NCI-H2227 treated with DMSO at 0.1 percent for 48 hours (cell line): Measurements from ENCODE around the gene CTIF.

ENCODE experiments used
- DNase-seq: peaks from one replicate; lab custom pipeline; 2025; lab: John Stamatoyannopoulos, UW

Gene CTIF

DNA sequence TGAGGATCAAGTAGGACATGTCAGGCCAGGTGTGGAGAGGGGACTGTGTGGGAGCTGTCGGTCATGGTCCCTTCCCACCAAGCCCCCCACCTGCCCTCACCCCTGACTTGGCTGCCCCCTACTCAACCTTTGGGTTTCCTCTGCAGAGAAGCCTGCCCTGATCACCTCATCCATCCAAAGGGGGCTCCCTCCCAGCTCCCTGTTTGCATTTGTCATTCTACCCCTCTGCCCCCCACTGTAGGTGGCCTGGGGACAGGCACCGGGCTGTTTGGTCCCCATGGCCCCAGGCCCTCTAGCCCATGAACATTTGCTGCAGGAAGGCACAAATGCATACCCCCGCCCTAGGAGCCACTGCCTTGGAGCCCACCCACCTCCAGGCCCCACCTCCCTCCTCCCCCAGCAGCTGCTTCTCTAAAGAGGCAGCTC, 296.9 kb downstream of the CTIF start:
- no peak for DNase-seq

DNA sequence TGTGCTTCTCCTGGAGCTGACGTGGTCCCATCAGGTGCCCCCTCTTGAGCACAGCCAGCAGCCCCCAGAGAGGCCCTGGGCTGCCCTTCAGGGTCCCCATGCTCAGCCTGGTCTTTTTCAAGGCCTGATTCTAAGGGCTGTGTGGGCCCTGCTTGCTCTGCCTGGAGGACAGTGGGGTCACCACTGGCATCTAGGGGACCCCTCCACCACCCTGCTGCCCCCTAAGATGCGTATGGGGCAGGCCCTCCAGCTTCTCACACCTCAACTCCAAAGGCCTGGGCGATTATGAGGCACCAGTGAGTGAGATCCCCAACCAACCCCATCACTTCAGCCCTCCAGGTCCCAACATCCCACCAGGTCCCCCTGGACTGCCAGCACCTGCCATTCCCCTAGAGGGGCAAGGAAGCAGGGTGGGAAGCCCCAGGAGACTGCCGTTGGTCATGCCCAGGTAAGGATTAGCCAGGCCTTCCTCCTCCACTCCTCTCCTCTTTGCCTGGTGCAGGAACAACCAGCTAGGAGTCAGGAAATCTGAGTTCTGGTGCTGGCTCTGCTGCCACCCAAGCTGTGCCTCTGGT, 297.5 kb downstream of the CTIF start:
- no peak for DNase-seq

GRCh38 chr18:48836806-48837615, 298.2 kb downstream of the CTIF start:
- DNase-seq, result no peak

- no peak for DNase-seq
These were observed 298.8 kb downstream of the CTIF start for GRCh38 chr18:48837676-48838075.

DNA sequence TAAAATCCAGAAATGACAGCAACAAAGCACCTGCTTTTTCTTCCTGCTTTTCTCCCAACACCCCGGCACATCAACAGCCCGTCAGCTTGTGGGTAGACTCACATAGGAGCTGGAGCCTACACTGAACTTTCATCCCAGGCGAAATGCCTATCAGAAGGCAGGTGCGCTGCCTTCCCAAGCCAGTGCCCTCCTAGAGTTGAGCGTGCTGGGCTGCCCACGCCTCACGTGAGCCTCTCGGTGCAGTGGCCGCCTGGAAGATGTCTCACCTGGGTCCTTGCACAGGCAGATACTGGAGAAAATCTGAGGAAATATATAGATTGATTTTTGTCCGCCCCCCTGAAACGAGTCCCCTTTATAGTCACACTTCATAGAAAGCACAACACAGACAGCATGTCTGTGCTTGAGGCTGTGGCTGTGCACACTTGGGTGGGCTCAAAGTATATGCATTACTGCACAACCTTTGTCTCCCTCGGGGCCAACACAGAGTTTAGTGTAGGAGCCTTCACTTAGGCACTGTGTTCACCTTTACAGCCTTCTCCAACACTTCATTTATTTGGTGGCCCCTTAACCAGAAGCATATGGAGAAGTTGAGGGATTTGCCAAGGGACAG, 299.4 kb downstream of the CTIF start:
- no peak for DNase-seq

- no peak for DNase-seq
These were observed 300.3 kb downstream of the CTIF start for GRCh38 chr18:48838921-48839818.

GRCh38 chr18:48839819-48840490, 301.1 kb downstream of the CTIF start:
- no peak for DNase-seq

DNA sequence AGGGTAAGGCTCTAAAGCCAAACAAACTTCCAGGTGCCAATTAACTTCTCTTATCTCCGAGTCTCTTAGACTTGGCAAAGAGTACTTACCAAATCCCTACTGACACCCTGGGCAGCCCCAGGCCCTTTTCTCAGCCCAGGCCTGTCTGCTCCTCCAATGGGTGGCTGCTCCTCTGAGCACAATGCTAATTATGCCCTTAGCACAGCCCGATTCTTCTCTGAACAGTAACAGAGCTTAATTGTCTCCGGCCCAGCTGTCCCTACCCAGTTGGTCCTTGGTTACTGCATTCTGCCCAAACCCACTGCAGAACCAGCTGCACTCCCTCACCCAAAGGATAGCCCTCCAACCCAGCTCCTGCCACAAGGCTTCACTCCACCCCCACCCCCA, 301.7 kb downstream of the CTIF start:
- DNase-seq, result peak; percentile 14

DNA sequence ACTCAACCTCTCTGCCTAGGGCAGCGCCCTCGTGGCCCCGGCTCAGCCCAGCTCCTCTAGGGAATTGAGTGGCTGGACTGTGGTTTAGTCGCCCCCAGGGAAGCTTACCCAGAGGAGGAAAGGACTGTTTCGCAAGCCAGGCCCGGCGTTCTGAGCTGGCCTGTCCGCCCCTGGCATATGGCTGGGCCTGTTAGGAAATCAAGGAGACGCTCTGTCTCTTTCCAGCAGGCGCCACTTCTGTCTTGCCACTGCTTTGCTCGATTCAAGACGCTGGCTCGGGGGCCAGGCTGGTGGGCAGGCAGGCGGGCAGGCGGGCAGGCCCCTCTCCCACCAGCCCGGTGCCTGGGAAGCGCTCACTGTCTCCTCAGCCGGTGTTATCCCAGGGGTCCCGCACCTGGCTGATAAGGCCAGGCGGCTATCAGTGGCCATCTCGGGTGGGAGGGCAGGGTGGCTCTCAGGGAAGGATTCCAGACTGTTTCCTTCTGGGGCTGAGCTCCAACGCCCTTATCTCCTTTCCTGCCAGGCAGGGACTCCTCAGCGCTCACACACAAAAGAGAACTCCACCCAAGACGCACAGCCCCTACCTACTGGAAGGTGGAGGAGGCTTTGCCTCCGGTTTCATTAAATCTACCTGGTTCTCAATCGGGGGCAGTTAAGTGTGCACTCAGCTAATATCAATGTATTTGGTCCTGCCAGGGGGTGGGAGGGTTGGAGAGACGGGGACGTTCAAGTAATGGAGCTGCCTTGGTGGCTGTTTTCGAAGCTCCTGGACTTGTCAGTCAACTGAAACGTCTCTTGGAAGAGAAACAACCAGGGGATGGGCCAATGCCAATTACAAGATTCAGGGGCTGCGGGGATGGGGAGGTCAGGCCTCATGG, 302.8 kb downstream of the CTIF start:
- DNase-seq, result no peak

- no peak for DNase-seq
These were observed 303.6 kb downstream of the CTIF start for GRCh38 chr18:48842259-48843061.

- DNase-seq, result no peak
These were observed 304.3 kb downstream of the CTIF start for GRCh38 chr18:48843162-48843561.

GRCh38 chr18:48843596-48843995, 304.8 kb downstream of the CTIF start:
- no peak for DNase-seq

DNA sequence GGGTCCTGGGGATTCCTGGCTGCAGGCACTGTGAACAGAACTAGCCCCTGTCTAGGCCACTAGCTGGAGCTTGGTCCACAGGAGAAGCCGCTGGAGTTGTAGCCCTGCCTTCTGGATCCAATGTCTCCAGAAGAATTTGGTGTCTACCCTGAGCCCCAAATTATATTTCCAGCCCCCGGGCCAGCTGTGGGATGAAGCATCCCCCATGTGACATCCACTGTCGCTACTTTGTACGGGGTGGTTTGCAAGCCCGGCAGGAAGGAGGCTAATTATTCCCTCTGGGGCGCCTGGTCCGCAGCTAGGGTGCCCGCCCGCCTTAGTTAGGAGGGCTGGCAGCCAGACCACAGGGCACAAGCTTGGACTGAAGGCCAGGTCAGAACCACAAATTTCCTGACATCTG, 305.4 kb downstream of the CTIF start:
- DNase-seq, result no peak

GRCh38 chr18:48845174-48845573, 306.3 kb downstream of the CTIF start:
- no peak for DNase-seq

- DNase-seq, result no peak
These were observed 307.6 kb downstream of the CTIF start for GRCh38 chr18:48846423-48846932.

GRCh38 chr18:48847807-48848486, 309.1 kb downstream of the CTIF start:
- DNase-seq, result no peak

GRCh38 chr18:48848641-48849143, 309.9 kb downstream of the CTIF start:
- DNase-seq, result peak; percentile 27

GRCh38 chr18:48850822-48851598, 312.2 kb downstream of the CTIF start:
- no peak for DNase-seq
